ENCODE measurements around the gene PLEKHB1. TPM values are rescaled to one million over a fixed set of nuclear protein-coding genes. Genes with fewer than 3 reads are reported as not detected.

PLEKHB1 gene
- total RNA-seq, 1 experiment from 2014 or later: 22.9 TPM

DNA sequence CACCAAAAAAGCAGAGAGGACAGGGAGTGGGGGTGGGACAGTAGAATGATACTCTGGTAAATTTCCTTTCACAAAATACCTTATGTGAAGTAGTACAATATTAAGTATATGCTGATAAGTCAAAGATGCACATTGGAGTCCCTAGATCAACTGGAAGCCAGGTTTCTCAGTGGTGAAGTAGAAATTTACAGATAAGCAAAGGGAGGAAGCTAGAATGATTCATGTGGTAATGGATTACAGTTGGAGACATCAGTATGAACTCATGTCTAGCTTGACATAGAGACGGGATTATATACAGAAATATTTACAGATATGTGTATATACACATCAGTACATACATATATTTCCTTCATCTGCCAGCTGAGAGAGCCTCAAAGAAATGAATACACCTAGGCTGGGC is 21.5 kb downstream of the PLEKHB1 start:
- H3K4me3 ChIP-seq (replicated peaks in 1 of 2; ENCODE audit: low read depth in 1 of 2, low read length in 2 of 2): no peak overlapping the region
- H2AFZ ChIP-seq (ENCODE audit: low read depth, low read length, poor library complexity, severe bottlenecking): no peak overlapping the region
- intact Hi-C loops (cut with micrococcal nuclease): no loop called here
- no peak overlapping the region for H3K27ac ChIP-seq (ENCODE audit: low read depth, low read length)
- H3K9me3 ChIP-seq (ENCODE audit: control insufficient read depth in 1 of 2, insufficient read depth in 1 of 2, low read depth in 1 of 2, low read length in 2 of 2): no peaks in the 10 kb centered on the region
- no peaks in the 10 kb centered on the region for H4K20me1 ChIP-seq (ENCODE audit: insufficient read depth)
- H3K27me3 ChIP-seq (ENCODE audit: insufficient read depth, low read length): no peaks in the 10 kb centered on the region
- POLR2A ChIA-PET: no interaction called here
- DNase-seq (ENCODE audit: low read depth, low spot score) (no peak), ATAC-seq (no peak)
- H3K79me2 ChIP-seq (ENCODE audit: insufficient read depth, low read length): no peaks in the 10 kb centered on the region
- no peak overlapping the region for H3K9ac ChIP-seq (ENCODE audit: low read length)
- TF ChIP-seq, protein P1, sequence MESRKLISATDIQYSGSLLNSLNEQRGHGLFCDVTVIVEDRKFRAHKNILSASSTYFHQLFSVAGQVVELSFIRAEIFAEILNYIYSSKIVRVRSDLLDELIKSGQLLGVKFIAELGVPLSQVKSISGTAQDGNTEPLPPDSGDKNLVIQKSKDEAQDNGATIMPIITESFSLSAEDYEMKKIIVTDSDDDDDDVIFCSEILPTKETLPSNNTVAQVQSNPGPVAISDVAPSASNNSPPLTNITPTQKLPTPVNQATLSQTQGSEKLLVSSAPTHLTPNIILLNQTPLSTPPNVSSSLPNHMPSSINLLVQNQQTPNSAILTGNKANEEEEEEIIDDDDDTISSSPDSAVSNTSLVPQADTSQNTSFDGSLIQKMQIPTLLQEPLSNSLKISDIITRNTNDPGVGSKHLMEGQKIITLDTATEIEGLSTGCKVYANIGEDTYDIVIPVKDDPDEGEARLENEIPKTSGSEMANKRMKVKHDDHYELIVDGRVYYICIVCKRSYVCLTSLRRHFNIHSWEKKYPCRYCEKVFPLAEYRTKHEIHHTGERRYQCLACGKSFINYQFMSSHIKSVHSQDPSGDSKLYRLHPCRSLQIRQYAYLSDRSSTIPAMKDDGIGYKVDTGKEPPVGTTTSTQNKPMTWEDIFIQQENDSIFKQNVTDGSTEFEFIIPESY (IDR thresholded peaks at IDR 0.05; ENCODE audit: extremely low read depth, insufficient replicate concordance, low read length): no peak
- TF ChIP-seq EZH2 (IDR thresholded peaks at IDR 0.05) (no peak), POLR2AphosphoS5 (IDR thresholded peaks at IDR 0.05; ENCODE audit: low read depth, low read length) (no peak), SIN3A (IDR thresholded peaks at IDR 0.05; ENCODE audit: low read depth) (no peak), EZH2phosphoT487 (IDR thresholded peaks at IDR 0.05; ENCODE audit: borderline replicate concordance) (no peak), FOSL1 (IDR thresholded peaks at IDR 0.05; ENCODE audit: low read depth) (no peak), ZFX (IDR thresholded peaks at IDR 0.05) (no peak), EGR1 (IDR thresholded peaks at IDR 0.05; ENCODE audit: low read depth) (no peak), CBX3 (IDR thresholded peaks at IDR 0.05; ENCODE audit: low read depth) (no peak), SRF (IDR thresholded peaks at IDR 0.05; ENCODE audit: low read depth) (no peak), YY1 (IDR thresholded peaks at IDR 0.05; ENCODE audit: extremely low read depth, insufficient replicate concordance, low read depth, low read length) (no peak)
- TF ChIP-seq, protein P2, sequence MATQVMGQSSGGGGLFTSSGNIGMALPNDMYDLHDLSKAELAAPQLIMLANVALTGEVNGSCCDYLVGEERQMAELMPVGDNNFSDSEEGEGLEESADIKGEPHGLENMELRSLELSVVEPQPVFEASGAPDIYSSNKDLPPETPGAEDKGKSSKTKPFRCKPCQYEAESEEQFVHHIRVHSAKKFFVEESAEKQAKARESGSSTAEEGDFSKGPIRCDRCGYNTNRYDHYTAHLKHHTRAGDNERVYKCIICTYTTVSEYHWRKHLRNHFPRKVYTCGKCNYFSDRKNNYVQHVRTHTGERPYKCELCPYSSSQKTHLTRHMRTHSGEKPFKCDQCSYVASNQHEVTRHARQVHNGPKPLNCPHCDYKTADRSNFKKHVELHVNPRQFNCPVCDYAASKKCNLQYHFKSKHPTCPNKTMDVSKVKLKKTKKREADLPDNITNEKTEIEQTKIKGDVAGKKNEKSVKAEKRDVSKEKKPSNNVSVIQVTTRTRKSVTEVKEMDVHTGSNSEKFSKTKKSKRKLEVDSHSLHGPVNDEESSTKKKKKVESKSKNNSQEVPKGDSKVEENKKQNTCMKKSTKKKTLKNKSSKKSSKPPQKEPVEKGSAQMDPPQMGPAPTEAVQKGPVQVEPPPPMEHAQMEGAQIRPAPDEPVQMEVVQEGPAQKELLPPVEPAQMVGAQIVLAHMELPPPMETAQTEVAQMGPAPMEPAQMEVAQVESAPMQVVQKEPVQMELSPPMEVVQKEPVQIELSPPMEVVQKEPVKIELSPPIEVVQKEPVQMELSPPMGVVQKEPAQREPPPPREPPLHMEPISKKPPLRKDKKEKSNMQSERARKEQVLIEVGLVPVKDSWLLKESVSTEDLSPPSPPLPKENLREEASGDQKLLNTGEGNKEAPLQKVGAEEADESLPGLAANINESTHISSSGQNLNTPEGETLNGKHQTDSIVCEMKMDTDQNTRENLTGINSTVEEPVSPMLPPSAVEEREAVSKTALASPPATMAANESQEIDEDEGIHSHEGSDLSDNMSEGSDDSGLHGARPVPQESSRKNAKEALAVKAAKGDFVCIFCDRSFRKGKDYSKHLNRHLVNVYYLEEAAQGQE (IDR thresholded peaks at IDR 0.05; ENCODE audit: low read depth): no peak
- TF ChIP-seq, protein P3, sequence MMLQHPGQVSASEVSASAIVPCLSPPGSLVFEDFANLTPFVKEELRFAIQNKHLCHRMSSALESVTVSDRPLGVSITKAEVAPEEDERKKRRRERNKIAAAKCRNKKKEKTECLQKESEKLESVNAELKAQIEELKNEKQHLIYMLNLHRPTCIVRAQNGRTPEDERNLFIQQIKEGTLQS (IDR thresholded peaks at IDR 0.05): no peak
- TF ChIP-seq, protein P4, sequence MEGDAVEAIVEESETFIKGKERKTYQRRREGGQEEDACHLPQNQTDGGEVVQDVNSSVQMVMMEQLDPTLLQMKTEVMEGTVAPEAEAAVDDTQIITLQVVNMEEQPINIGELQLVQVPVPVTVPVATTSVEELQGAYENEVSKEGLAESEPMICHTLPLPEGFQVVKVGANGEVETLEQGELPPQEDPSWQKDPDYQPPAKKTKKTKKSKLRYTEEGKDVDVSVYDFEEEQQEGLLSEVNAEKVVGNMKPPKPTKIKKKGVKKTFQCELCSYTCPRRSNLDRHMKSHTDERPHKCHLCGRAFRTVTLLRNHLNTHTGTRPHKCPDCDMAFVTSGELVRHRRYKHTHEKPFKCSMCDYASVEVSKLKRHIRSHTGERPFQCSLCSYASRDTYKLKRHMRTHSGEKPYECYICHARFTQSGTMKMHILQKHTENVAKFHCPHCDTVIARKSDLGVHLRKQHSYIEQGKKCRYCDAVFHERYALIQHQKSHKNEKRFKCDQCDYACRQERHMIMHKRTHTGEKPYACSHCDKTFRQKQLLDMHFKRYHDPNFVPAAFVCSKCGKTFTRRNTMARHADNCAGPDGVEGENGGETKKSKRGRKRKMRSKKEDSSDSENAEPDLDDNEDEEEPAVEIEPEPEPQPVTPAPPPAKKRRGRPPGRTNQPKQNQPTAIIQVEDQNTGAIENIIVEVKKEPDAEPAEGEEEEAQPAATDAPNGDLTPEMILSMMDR (IDR thresholded peaks at IDR 0.05 in 2 of 3, conservative IDR thresholded peaks at IDR 0.05 in 1 of 3; ENCODE audit: borderline replicate concordance in 1 of 3, insufficient read depth in 1 of 3, low read depth in 2 of 3, low read length in 2 of 3): no peak
- CTCF ChIA-PET: no interaction called here
- H3K9me2 ChIP-seq (ENCODE audit: insufficient read depth): no peaks in the 10 kb centered on the region
- BruUV-seq (replicated peaks): no TSS peak
- no peaks in the 10 kb centered on the region; a peak in 1 of 4 replicates for H3K36me3 ChIP-seq (ENCODE audit: control insufficient read depth in 1 of 2, insufficient read depth in 2 of 2, low read length in 2 of 2)
- RAD21 ChIA-PET (ENCODE audit: low non-redundant PET in 1 of 2, low total read pairs in 2 of 2, uncharacterized antibody in 2 of 2, unreplicated experiment in 2 of 2): no interaction called here
- H3K4me1 ChIP-seq (ENCODE audit: control insufficient read depth in 1 of 2, insufficient read depth in 2 of 2, low read length in 2 of 2): peaks cover 0 to 3% of the 10 kb centered on the region in 2 experiments; a peak in 2 of 4 replicates
- H3K4me2 ChIP-seq (ENCODE audit: low read length): no peak overlapping the region

Data from HCT116 (cell line).